Fibroblast of skin of left quadriceps (primary cell): ENCODE measurements around the gene SCP2.

Source experiments
- DNase-seq, 2 experiments: peaks; one replicate each; pipeline ENCODE4 v3.0.0-alpha.2; 2013; ENCODE audit warnings: low read depth in 2 of 2

Gene SCP2

GRCh38 chr1:53082826-53083455, 155.9 kb downstream of the SCP2 start:
- DNase-seq, result no peak

DNA sequence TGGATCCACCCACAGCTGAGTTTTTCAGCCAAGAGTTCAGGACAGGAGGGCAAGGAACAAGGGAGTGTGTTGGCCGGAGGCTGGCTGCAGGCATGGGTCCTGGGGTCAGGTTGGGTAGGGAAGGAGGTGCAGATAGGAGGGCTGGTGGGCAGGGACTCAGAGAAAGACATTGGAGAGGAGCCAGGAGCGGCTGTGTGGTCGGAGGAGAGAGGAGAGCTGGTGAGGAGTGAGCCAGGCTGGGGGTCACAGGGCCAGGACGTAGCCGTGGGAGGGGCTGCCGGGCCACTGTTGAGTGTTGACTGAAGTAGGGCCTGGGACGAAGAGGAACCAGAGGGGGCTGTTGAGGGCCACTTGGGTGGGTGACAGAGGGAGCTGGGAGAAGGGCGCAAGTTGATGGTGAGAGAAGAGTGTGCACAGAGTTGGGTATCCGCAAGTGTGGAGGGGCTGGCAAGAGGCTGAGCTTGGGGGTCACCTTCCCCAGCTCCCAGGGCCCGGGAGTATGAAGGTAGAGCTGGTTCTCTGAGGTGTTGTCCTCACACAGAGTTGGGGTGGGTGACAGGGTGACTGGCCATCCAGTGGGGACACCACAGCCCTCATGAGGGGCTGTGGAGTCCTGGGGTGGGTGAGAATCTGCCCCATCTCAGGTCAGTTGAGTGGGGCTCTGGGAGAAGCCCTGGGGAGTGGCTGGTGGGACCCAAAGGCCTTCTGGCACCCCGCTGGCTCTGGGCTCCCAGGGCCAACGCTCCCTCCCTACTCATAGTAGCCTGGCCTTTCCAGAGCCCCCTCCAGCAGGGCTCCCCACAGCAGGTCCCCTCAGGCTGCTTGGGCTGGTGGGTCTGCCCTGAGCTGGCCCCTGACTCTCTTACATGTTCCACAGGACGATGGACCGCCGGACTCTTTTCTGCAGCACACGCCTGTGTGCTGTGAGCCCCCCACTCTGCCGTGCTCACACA, 156.8 kb downstream of the SCP2 start:
- DNase-seq, result no peak

GRCh38 chr1:53084589-53084971, 157.5 kb downstream of the SCP2 start:
- DNase-seq, result no peak

DNA sequence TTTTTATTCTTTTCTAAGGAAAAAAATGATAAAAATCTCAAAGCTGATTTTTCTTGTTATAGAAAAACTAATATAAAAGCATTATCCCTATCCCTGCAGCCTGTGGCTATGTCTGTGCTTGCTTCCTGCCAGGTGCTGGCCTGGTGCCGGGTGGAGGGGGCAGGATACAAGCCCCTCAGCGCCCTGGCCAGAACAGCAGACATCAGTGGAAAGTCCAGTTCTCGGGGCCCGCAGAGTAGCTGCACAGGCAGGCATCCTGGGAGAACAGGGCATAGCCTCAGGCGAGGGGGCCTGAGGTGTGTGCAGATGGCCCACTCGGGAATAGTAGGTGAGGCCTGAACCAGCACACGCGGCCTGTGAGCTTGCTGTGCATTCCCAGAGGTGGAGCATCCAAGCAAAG, 158.3 kb downstream of the SCP2 start:
- no peak for DNase-seq

- DNase-seq, result no peak
Observed at GRCh38 chr1:53086491-53087070, 159.5 kb downstream of the SCP2 start.

- no peak for DNase-seq
Observed at GRCh38 chr1:53087332-53088285, 160.5 kb downstream of the SCP2 start.

- no peak for DNase-seq
Observed at GRCh38 chr1:53088616-53089300, 161.7 kb downstream of the SCP2 start.

DNA sequence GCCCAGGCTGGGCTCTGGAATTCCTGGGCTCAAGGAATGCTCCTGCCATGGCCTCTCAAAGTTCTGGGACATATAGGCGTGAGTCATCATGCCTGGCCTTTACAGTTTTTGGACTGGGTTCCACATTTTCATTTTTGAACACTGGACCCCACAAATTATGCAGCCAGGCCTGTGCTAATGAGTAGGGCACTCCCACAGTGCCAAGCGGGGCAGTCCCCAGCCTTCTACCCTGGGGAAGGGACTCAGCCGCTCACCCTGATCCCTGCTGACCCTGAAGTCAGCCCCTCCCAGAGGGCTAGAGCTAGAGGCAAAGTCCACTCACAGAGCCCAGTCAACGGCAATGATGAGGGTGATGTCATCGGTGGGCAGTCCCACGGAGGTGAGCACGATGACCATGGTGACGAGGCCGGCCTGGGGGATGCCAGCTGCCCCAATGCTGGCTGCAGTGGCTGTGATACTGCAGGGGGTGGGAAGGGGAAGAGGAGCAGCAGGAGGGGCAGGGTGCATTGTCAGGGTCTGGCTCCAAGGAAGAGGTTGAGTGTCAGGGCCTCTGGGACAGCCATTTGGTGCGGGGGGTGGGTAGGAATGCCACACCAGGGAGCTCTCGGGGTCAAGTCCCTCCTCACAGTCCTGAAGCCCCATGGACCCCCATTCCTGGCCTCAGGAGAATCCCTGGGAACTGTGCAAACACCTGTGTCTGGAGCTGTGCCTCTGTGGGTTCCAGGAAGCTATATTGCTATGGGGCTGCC, 162.6 kb downstream of the SCP2 start:
- DNase-seq, result no peak

GRCh38 chr1:53090227-53091147, 163.4 kb downstream of the SCP2 start:
- no peak for DNase-seq

- DNase-seq, result no peak
Observed at GRCh38 chr1:53091841-53092645, 165.0 kb downstream of the SCP2 start.

GRCh38 chr1:53092659-53093450, 165.8 kb downstream of the SCP2 start:
- no peak for DNase-seq

GRCh38 chr1:53093451-53093754, 166.3 kb downstream of the SCP2 start:
- no peak for DNase-seq

DNA sequence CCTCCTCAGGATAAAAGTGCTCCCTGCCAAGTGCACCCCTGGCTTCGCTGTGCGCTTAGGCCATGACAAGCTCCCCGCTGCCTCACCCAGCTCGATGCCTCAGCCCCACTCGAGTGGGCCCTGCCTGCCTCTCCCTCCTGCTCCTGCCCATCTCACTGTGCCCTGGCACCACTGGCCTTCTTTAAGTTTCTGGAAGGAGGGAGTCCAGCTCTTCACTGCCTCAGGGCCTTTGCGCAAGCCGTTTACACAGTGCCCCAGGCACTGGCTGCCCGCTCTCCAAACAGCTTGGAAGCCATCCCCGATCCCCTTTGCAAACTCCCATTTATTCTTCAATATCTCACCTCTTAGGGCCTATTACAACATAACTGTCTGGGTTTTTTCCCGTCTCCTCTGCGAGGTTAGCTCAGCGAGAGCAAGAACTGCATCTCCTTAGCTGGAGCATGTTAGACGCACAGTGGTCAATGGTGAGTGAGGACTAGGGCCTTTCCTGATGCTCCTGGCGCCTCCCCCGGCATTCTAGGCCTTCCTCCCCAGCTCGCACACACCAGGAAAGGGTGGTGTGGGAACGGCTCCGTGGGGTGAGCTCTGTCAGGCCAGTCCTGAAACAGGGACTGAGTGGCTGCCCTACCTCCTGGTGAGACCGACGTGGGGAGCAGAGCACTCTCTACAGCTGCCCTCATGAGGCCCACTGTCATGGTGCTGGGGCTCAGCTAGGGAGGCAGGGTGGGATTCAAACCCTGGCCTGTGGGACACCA, 166.9 kb downstream of the SCP2 start:
- DNase-seq, result no peak

DNA sequence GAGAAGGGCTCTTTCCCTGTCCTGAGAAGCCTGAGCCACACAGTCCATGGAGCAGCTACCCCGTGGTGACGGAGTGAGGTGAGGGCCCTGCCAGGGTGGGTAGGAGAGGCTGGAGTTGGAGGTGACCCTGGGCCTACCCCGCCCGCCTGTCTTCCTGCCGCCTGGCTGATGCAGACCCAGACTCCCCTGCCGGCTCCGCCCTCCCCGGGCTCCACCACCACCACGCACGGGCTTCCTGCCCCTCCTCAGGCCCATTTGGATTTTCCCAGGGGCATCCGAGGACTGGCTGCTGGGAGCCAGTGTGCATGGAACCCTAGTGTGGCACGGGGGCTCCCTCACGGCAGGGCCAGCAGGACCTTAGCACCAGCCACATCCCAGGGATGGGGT, 167.4 kb downstream of the SCP2 start:
- no peak for DNase-seq
